ENCODE data around the gene ADGRL4. TPM values are rescaled to one million over a fixed set of nuclear protein-coding genes. Genes with fewer than 3 reads are reported as not detected.
A peak's percentile ranks its signal among the peaks of the same experiment; 100 is the strongest.
"Not testable (repeated sequence)": the region's sequence is repeated elsewhere in the genome, so short reads cannot be mapped to it uniquely, and the experiment has no call there.

The ADGRL4 gene
- total RNA-seq = 2.7 TPM

DNA sequence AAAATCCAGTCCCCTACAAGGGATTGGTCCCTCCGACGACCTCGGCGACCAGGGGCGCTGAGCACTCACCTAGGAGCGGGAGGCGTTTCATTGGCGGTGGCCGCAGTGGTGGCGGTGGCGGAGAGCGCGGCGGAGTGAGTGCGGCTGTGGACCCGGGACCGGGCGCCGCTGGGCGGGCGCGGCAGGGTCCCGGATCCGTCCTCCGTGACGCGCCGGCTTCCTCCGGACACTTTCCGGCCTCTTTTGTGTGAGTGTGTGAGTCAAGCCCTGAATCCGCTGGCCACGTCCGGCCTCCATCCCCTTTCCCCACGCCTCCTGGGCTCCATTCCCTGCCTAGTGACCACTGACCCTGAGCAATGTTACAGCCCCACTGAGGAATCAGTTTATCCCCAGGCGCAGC lies at the start of gene ADGRL4:
Gene ADGRL4 (minus strand): TSS at position 167 of the 400 bp plus-strand sequence. CDS start 76 bp downstream, at position 91.
- peak; percentile 75 for ATAC-seq
- DNase-seq (ENCODE audit: low spot score) = peak; percentile 46

DNA sequence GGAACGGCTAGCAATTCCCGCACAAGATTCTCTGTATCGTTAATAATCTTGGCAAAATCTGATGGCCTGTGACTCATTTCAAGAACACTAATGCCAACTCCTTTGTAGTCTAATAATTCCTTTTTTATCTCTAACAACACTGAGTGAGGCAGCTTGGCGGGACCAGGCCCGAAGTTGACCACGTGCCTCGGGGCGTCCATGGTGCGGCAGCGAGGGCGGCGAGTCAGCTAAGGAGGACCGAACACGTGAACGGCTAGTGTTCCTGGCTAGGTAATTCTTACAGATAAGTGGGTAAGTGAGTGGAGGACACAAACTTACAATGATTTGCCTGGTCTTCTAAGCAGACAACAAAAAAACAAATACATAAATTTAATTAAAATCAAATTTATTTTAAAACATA lies 49.3 kb upstream of the ADGRL4 start:
- DNase-seq (ENCODE audit: low spot score) (no peak), ATAC-seq (no peak)

DNA sequence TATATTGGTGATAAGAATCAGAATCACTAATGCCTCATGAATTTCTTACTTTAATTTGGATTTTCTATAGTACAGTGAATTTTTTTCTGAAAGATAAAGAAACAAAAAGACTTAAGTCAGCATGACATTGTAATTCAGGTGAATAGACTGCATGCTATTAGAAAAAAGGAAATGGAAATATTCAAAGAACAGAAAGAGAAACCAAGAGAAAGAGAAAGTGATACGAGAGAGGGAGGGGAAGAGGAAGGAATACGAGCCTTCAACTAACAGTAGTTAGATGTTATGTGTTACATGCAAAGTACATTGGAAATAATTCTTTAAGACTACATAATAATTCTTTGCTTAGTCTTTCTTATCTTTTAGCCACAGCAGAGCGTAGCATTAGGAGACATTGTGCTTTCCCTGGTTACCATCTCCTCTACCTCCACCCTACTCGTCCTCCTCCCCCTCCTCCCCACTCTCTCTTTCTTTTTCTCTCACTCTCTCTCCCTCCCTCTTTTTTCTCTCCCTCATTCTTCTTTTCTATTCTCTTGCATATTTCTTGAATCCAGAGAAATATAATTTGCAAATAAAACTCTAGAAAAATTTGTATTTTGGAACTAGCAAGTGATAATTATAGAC lies 46.4 kb upstream of the ADGRL4 start:
- ATAC-seq (no peak), DNase-seq (ENCODE audit: low spot score) (no peak)

DNA sequence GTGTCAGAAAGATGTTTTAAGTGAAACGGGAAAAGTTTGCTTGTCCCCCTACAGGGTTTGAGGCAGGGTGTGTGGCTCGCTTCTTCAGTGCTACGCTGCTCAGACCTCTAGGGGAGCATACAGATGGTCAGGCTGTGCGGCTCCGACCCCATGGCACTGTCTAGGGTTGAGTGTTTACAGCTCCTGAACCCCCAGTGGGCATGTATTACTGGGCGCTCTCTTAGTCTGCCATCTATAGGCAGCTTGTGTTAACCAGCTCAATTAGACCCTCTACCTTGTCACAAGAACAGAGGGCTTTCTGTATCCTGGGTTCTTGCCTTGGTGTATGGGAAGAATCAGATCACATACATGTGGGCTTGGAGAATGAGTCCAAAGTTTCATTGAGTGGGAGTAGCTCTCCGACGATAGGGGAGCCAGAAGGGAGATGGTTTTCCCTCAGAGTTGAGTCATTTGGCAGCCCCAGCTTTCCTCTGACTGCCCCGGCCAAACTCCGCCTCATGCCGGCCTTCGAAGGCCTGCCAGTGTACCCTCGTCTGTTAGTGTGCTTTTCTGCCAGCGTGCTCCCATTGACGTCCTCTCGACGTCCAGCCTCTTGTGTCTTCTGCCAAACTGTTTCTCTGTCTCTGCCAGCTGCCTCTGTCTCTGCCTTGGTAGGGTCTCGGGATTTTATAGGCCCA lies 38.6 kb upstream of the ADGRL4 start:
- DNase-seq (ENCODE audit: low spot score) = no peak
- ATAC-seq = no peak

DNA sequence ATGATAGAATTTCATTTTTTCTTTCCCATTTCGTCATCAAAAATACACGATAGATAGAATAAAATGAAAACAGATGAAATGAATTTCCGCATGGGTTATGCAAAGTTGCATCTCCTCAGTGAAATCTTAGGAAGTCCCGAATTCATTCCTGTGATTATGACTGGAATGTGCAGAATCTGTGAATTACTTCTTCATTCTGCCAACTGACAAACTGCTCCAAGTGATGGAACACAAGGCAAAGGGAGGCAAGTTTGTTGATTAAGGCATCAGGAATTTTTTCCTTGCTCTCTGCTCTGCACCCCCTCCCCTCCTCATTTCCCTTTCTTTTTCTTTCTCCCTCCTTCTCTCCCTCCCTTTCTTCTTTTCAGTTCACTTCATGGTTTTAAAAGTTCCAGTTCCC lies 37.0 kb upstream of the ADGRL4 start:
- DNase-seq (ENCODE audit: low spot score) (no peak), ATAC-seq (no peak)

GRCh38 chr1:79042539-79042938 lies 36.0 kb upstream of the ADGRL4 start:
- DNase-seq (ENCODE audit: low spot score) (no peak), ATAC-seq (no peak)

- ATAC-seq = no peak
- no peak for DNase-seq (ENCODE audit: low spot score)
These were observed 35.6 kb upstream of the ADGRL4 start for GRCh38 chr1:79042117-79042516.

GRCh38 chr1:79041666-79042065 lies 35.1 kb upstream of the ADGRL4 start:
- ATAC-seq = no peak
- no peak for DNase-seq (ENCODE audit: low spot score)

GRCh38 chr1:79040424-79041082 lies 34.0 kb upstream of the ADGRL4 start:
- no peak for DNase-seq (ENCODE audit: low spot score)
- ATAC-seq = no peak

- ATAC-seq (no peak), DNase-seq (ENCODE audit: low spot score) (no peak)
These were observed 30.6 kb upstream of the ADGRL4 start for GRCh38 chr1:79037085-79037484.

DNA sequence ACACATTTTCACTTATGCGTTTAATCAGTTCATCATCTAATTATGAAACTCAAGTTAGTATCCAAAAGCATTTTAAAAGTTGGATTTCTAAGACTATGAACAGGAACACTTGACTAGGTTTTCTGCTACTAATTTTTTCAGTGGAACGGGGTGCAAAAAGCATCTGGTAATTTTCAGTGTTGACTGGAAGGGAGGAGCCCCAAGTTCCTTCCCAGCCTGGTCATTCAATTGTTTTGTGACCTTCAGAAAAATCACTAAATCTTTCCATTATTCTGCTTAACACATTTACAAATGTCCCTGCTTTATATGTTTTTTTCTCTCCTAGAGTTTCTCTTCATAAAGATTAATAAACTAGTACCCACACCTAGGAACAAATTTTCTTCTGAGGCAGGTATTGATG lies 6.0 kb upstream of the ADGRL4 start:
- ATAC-seq (no peak), DNase-seq (ENCODE audit: low spot score) (no peak)

DNA sequence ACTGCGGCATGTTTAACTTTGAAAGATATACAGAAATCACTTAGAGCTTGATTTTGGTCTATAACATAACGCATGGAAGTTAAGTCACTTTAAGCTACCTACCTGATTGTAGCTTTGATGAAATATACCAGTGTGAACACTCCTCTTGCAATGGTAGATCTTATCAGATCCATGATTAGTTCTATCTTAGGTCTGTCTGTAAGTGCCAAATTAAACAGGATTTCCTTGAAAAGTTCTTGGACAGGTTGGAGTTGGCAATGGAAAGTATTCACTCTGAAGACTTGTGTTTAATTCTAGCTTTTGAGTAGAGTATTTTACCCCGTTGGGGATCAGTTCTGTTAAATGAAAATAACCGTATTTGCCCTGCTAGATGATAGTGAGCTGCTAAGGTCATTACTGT lies 4.1 kb upstream of the ADGRL4 start:
- DNase-seq (ENCODE audit: low spot score) (no peak), ATAC-seq (no peak)

DNA sequence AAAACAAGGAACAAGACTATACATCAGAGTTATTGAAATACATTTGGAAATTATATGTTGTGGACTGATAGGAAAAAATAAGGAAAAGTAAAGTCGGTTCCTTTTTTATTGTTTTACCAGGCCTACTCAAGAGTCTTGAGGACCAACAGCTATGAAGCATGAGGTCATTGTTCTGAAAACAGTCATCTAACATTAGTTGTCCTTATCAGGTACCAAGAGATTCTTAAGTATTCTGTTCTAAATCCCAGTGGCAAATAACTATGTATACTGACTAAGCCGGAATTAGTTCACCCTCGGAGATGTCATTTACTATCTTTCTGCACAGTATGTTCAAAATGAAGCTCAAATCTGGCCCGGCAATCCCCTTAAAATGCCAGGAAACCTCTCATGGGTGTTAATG lies 585 bp downstream of the ADGRL4 start:
- no peak for ATAC-seq

DNA sequence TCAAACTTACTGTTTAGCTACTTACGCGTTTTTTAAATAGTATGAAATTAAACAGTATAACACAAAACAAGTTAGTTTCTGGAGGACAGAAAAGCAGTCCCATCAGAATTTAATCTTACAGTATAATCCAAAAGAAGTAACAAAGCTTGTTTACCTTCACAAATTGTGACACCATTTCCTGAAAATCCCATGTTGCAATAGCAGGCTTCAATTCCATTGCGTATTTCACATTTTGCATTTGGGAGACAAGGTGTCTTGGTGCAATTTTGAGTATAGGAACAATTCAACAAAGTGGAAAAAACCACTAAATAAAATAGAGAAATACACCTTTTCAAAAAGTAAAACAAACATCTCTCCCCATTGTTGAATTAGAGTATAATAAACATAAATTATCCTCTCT lies 1.6 kb downstream of the ADGRL4 start:
- no peak for DNase-seq (ENCODE audit: low spot score)
- no peak for ATAC-seq

More for the DNA sequence above, 585 bp downstream of the ADGRL4 start:
- no peak for DNase-seq (ENCODE audit: low spot score)

DNA sequence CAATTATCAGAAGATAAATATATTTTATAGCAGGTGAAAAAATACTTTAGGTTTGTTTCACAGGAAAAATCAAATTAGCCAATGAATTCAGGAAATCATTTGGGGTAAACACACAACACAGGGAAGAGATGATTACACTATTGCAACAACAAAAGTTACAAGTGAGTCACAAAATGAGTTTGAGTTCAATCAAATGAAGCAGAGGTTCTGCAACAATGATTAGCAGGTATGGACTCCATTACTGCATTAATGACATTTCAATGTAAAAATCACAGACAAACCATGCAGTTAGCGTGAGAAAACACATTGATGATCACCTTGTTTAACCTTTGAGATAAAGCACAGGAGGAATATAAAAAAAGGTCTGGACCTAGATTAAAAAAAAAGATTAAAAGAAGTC lies 9.7 kb downstream of the ADGRL4 start:
- DNase-seq (ENCODE audit: low spot score) = no peak
- no peak for ATAC-seq

DNA sequence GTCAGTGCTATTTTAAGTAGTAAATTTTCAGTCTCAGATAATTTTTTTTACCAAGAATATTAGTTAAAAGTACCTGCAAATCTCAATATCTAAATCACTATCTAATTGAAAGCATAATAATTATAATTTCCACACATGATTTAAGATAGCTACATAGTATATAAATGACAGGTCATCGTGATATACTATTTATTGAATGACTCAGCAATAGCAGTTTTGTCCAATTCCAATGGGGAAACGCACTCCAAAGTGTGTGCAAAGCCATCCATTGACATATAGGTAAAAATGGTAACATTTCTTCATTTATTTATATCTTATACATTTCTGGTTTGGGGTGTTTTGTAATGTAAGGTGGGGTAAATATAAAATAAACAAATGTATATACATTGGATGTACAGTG lies 19.5 kb downstream of the ADGRL4 start:
- DNase-seq (ENCODE audit: low spot score) (no peak), ATAC-seq (no peak)

DNA sequence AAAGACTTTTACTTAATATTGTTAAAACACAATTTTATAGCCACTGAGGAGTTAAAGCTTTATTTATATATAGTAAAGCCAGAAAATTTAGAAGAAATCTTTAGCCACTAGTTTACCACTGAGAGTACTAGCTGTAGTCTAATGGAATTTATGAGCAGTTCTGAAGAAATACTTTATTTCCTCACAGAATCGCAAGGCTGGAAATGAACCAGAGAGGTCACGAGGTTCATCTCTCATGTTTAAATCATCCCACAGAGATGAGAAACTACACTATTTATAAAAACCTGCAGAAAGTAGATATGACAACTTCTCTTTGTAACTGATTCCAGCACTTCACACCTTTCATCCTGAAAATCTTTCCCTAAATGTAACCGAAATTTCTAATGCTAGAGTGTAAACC lies 26.0 kb downstream of the ADGRL4 start:
- ATAC-seq = no peak
- no peak for DNase-seq (ENCODE audit: low spot score)

DNA sequence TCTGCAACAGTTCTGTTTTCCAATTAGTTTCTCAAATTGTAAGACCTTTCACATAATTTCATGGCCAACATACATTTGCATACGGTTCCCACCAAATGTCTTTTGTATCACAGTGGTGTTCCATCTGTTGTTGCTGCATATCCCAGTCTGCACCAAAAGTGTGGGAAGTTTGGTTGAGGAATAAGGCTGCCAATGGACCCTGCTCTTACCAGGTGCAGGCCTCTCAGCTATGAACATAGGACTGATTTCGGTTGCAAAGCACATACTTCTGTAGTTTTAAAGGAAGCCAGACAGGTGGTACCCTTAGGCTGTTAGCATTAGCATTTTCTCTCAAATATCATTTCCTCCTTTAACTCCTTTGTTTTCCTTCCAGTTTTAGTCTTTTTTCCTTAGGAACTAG lies 33.8 kb downstream of the ADGRL4 start:
- DNase-seq (ENCODE audit: low spot score) (no peak), ATAC-seq (no peak)

GRCh38 chr1:78967091-78967490 lies 39.4 kb downstream of the ADGRL4 start:
- DNase-seq (ENCODE audit: low spot score); ATAC-seq: not testable (repeated sequence)

DNA sequence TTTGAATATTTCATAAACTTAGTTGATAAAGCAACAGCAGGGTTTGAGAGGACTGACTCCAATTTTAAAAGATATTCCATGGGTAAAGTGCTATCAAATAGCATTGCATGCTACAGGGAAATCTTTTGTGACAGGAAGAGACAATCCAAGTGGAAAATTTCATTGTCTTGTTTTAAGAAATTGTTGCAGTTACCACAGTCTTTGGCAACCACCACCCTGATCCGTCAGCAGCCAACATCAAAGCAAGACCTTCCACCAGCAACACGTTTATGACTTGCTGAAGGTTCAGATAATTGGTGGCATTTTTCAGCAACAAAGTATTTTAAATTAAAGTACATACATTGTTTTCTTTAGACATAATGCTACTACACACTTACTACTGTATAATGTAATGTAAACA lies 47.8 kb downstream of the ADGRL4 start:
- no peak for DNase-seq (ENCODE audit: low spot score)
- ATAC-seq = no peak

GRCh38 chr1:78950826-78951225 lies 55.7 kb downstream of the ADGRL4 start:
- DNase-seq (ENCODE audit: low spot score) (no peak), ATAC-seq (no peak)

DNA sequence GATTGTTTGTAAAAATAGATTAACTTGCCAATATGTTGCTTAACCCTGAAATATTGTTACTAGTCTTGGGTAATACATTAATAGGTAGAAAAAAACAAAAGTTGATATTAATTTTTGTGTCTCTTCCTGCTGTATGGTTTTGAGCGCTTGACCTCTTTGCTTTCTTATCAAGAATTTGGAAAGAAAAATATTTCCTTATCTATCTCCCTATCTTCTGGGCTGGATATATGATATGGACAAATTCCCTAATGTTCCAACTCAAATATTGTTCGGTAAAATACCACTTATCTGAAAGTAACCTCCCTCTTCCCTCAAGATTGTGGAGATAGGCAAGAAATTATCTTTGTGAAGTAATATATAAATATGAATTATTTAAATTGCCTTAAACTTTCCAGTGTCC lies 57.3 kb downstream of the ADGRL4 start:
- ATAC-seq = no peak
- DNase-seq (ENCODE audit: low spot score) = no peak

All from left lobe of liver (tissue), 2 donors.